WTC11 (cell line): ENCODE data around the gene CRYBG3. TPM values are rescaled to one million over a fixed set of nuclear protein-coding genes. Genes with fewer than 3 reads are reported as not detected.

Experiments
- ATAC-seq: fragments of 200-7000 bp; cut with Tn5 transposase; 2 replicates; pipeline ENCODE4 v1.10.0; 2021; ENCODE audit warnings: mild to moderate bottlenecking, moderate library complexity
- CTCF ChIA-PET: fragments of 300-600 bp; sonication (Branson Sonifier 250); formaldehyde crosslinking; loops from one replicate; lab custom pipeline; 2021; ENCODE audit warnings: antibody characterized with exemption; lab: Charles Lee
- POLR2A ChIA-PET: fragments of 350-600 bp; sonication (Branson Sonifier 250); formaldehyde crosslinking; loops from one replicate; lab custom pipeline; 2021; ENCODE audit warnings: antibody characterized with exemption; lab: Charles Lee
- DNase-seq: peaks from one replicate; pipeline ENCODE4 v3.0.0; 2021; ENCODE audit warnings: low spot score
- H3K27ac Mint-ChIP-seq: 2 replicates; pipeline ENCODE4 v1.8.0; 2021; ENCODE audit warnings: mixed read lengths
- H3K27me3 Mint-ChIP-seq: 2 replicates; pipeline ENCODE4 v1.8.0; 2021; ENCODE audit warnings: low read depth, mild to moderate bottlenecking, moderate library complexity, mixed read lengths
- H3K36me3 Mint-ChIP-seq: 2 replicates; pipeline ENCODE4 v1.8.0; 2021; ENCODE audit warnings: mixed read lengths
- H3K4me1 Mint-ChIP-seq: 2 replicates; pipeline ENCODE4 v1.8.0; 2022; ENCODE audit warnings: mixed read lengths
- H3K4me3 Mint-ChIP-seq: 2 replicates; pipeline ENCODE4 v1.8.0; 2021; ENCODE audit warnings: mild to moderate bottlenecking, moderate library complexity, mixed read lengths
- H3K9me3 Mint-ChIP-seq: 2 replicates; pipeline ENCODE4 v1.8.0; 2021; ENCODE audit warnings: mixed read lengths
- ATF3 ChIP-seq: sonication (generic); formaldehyde crosslinking; conservative IDR thresholded peaks from 2 replicates; pipeline ENCODE4 v1.8.1; 2022; ENCODE audit warnings: mild to moderate bottlenecking, missing genetic modification reagents
- CREB1 ChIP-seq: sonication (generic); formaldehyde crosslinking; IDR thresholded peaks from 2 replicates; pipeline ENCODE4 v1.8.0; 2023; ENCODE audit warnings: mild to moderate bottlenecking, missing genetic modification reagents
- ESRRA ChIP-seq: sonication (generic); formaldehyde crosslinking; IDR thresholded peaks from 2 replicates; pipeline ENCODE4 v1.8.1; 2022; ENCODE audit warnings: mild to moderate bottlenecking, missing genetic modification reagents, borderline replicate concordance
- GABPB1 ChIP-seq: sonication (generic); formaldehyde crosslinking; IDR thresholded peaks from 2 replicates; pipeline ENCODE4 v1.8.1; 2023; ENCODE audit warnings: mild to moderate bottlenecking, missing genetic modification reagents
- JUN ChIP-seq: sonication (generic); formaldehyde crosslinking; IDR thresholded peaks from 2 replicates; pipeline ENCODE4 v1.8.0; 2023; ENCODE audit warnings: mild to moderate bottlenecking, missing genetic modification reagents
- MXD4 ChIP-seq: fragments of 250-450 bp; sonication (Bioruptor Pico); IDR thresholded peaks from 2 replicates; pipeline ENCODE4 v1.8.0; 2021; ENCODE audit warnings: mild to moderate bottlenecking, moderate library complexity, borderline replicate concordance
- NFE2L1 ChIP-seq: sonication (generic); formaldehyde crosslinking; IDR thresholded peaks from 2 replicates; pipeline ENCODE4 v1.8.1; 2023; ENCODE audit warnings: missing genetic modification reagents
- PRDM15 ChIP-seq: sonication (generic); formaldehyde crosslinking; IDR thresholded peaks from 2 replicates; pipeline ENCODE4 v1.8.0; 2022; ENCODE audit warnings: missing genetic modification reagents
- RORB ChIP-seq: fragments of 250-450 bp; sonication (Bioruptor Pico); IDR thresholded peaks from 2 replicates; pipeline ENCODE4 v1.9.0; 2021; ENCODE audit warnings: mild to moderate bottlenecking
- SMAD4 ChIP-seq: sonication (generic); formaldehyde crosslinking; IDR thresholded peaks from 2 replicates; pipeline ENCODE4 v1.8.0; 2022; ENCODE audit warnings: mild to moderate bottlenecking, missing genetic modification reagents
- TEAD4 ChIP-seq: sonication (generic); formaldehyde crosslinking; IDR thresholded peaks from 2 replicates; pipeline ENCODE4 v1.8.0; 2022; ENCODE audit warnings: mild to moderate bottlenecking, missing genetic modification reagents
- USF1 ChIP-seq: sonication (generic); formaldehyde crosslinking; IDR thresholded peaks from 2 replicates; pipeline ENCODE4 v1.8.0; 2022; ENCODE audit warnings: mild to moderate bottlenecking, missing genetic modification reagents
- total RNA-seq: library from RNA; stranded (reverse); gene quantifications from 3 replicates; pipeline ENCODE4 v1.2.3, GENCODE V29; 2021
- TF ChIP-seq, protein P1 (sequence below): fragments of 250-450 bp; sonication (Bioruptor Pico); IDR thresholded peaks from 2 replicates; pipeline ENCODE4 v1.9.0; 2021; ENCODE audit warnings: mild to moderate bottlenecking, borderline replicate concordance
- TF ChIP-seq, protein P2 (sequence below): sonication (generic); formaldehyde crosslinking; IDR thresholded peaks from 2 replicates; pipeline ENCODE4 v1.8.0; 2022; ENCODE audit warnings: mild to moderate bottlenecking, missing genetic modification reagents

The CRYBG3 gene
- total RNA-seq, 1 experiment from 2014 or later, result 13.6 TPM

- TF ChIP-seq PRDM15, result no peak
- TF ChIP-seq CREB1 (CRISPR knock-in tag), result no peak
Measured at GRCh38 chr3:97931218-97931617, 109.4 kb downstream of the CRYBG3 start (continued).

- TF ChIP-seq USF1 (CRISPR knock-in tag), result no peak
- TF ChIP-seq NFE2L1, result no peak
- TF ChIP-seq SMAD4 (CRISPR knock-in tag), result no peak
- TF ChIP-seq RORB (CRISPR knock-in tag), result no peak
- TF ChIP-seq, all 79 proteins: peak for 0
- no peaks in the 10 kb centered on the region for H3K4me1 Mint-ChIP-seq
- H3K36me3 Mint-ChIP-seq, result peaks cover 21% of the 10 kb centered on the region
- CTCF ChIA-PET, result no interaction called here
- H3K9me3 Mint-ChIP-seq, result no peaks in the 10 kb centered on the region
- no peak overlapping the region for H3K27ac Mint-ChIP-seq
- no peaks in the 10 kb centered on the region for H3K27me3 Mint-ChIP-seq
- no peak overlapping the region for H3K4me3 Mint-ChIP-seq
- POLR2A ChIA-PET, result no interaction called here
- DNase-seq (no peak), ATAC-seq (no peak)
Measured at GRCh38 chr3:97932387-97932801, 110.6 kb downstream of the CRYBG3 start.

- no peak overlapping the region for H3K27ac Mint-ChIP-seq
- CTCF ChIA-PET, result no interaction called here
Measured at GRCh38 chr3:97934980-97935695, 113.3 kb downstream of the CRYBG3 start.

More at GRCh38 chr3:97934980-97935695, 113.3 kb downstream of the CRYBG3 start:
- no peaks in the 10 kb centered on the region for H3K27me3 Mint-ChIP-seq
- peaks cover 22% of the 10 kb centered on the region for H3K36me3 Mint-ChIP-seq
- TF ChIP-seq MXD4 (CRISPR knock-in tag), result no peak
- no peak for TF ChIP-seq ATF3 (CRISPR knock-in tag)
- no peak for TF ChIP-seq JUN (CRISPR knock-in tag)
- TF ChIP-seq GABPB1, result no peak
- no peak for TF ChIP-seq ESRRA (CRISPR knock-in tag)
- TF ChIP-seq, protein P1, sequence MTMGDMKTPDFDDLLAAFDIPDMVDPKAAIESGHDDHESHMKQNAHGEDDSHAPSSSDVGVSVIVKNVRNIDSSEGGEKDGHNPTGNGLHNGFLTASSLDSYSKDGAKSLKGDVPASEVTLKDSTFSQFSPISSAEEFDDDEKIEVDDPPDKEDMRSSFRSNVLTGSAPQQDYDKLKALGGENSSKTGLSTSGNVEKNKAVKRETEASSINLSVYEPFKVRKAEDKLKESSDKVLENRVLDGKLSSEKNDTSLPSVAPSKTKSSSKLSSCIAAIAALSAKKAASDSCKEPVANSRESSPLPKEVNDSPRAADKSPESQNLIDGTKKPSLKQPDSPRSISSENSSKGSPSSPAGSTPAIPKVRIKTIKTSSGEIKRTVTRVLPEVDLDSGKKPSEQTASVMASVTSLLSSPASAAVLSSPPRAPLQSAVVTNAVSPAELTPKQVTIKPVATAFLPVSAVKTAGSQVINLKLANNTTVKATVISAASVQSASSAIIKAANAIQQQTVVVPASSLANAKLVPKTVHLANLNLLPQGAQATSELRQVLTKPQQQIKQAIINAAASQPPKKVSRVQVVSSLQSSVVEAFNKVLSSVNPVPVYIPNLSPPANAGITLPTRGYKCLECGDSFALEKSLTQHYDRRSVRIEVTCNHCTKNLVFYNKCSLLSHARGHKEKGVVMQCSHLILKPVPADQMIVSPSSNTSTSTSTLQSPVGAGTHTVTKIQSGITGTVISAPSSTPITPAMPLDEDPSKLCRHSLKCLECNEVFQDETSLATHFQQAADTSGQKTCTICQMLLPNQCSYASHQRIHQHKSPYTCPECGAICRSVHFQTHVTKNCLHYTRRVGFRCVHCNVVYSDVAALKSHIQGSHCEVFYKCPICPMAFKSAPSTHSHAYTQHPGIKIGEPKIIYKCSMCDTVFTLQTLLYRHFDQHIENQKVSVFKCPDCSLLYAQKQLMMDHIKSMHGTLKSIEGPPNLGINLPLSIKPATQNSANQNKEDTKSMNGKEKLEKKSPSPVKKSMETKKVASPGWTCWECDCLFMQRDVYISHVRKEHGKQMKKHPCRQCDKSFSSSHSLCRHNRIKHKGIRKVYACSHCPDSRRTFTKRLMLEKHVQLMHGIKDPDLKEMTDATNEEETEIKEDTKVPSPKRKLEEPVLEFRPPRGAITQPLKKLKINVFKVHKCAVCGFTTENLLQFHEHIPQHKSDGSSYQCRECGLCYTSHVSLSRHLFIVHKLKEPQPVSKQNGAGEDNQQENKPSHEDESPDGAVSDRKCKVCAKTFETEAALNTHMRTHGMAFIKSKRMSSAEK, result no peak
- TF ChIP-seq TEAD4, result no peak
- TF ChIP-seq, protein P2, sequence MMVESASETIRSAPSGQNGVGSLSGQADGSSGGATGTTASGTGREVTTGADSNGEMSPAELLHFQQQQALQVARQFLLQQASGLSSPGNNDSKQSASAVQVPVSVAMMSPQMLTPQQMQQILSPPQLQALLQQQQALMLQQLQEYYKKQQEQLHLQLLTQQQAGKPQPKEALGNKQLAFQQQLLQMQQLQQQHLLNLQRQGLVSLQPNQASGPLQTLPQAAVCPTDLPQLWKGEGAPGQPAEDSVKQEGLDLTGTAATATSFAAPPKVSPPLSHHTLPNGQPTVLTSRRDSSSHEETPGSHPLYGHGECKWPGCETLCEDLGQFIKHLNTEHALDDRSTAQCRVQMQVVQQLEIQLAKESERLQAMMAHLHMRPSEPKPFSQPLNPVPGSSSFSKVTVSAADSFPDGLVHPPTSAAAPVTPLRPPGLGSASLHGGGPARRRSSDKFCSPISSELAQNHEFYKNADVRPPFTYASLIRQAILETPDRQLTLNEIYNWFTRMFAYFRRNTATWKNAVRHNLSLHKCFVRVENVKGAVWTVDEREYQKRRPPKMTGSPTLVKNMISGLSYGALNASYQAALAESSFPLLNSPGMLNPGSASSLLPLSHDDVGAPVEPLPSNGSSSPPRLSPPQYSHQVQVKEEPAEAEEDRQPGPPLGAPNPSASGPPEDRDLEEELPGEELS (CRISPR knock-in tag), result no peak
- TF ChIP-seq, all 79 proteins: peak for 0
- Mint-ChIP-seq H3K4me1 (no peaks in the 10 kb centered on the region), H3K4me3 (no peak overlapping the region), H3K9me3 (no peaks in the 10 kb centered on the region)
- DNase-seq (no peak), ATAC-seq (no peak)
- POLR2A ChIA-PET, result no interaction called here
